H9 (cell line): ENCODE data around the gene ATP1A2. TPM values are rescaled to one million over a fixed set of nuclear protein-coding genes. Genes with fewer than 3 reads are reported as not detected.

Source experiments
- DNase-seq: peaks from one replicate; pipeline ENCODE4 v3.0.0-alpha.2; 2017
- H2AFZ ChIP-seq: one replicate; pipeline ENCODE4 v1.6.1; 2013; ENCODE audit warnings: mild to moderate bottlenecking, low read length, control low read depth, moderate library complexity
- H2AK5ac ChIP-seq: 2 replicates; pipeline ENCODE4 v1.6.1; 2013; ENCODE audit warnings: low read length, control low read depth, mixed read lengths; ENCODE audit not compliant: insufficient read length
- H2BK120ac ChIP-seq: one replicate; pipeline ENCODE4 v1.6.1; 2013; ENCODE audit warnings: low read depth, mild to moderate bottlenecking, low read length, control low read depth, inconsistent platforms; ENCODE audit not compliant: poor library complexity, severe bottlenecking
- H2BK12ac ChIP-seq: 2 replicates; pipeline ENCODE4 v1.6.1; 2013; ENCODE audit warnings: low read length, control low read depth, mixed read lengths, low read depth; ENCODE audit not compliant: insufficient read length
- H2BK15ac ChIP-seq: 2 replicates; pipeline ENCODE4 v1.6.1; 2013; ENCODE audit warnings: low read depth, low read length, control low read depth
- H2BK20ac ChIP-seq: one replicate; pipeline ENCODE4 v1.6.1; 2013; ENCODE audit warnings: low read depth, mild to moderate bottlenecking, low read length, control low read depth, inconsistent platforms; ENCODE audit not compliant: poor library complexity, severe bottlenecking
- H2BK5ac ChIP-seq: 2 replicates; pipeline ENCODE4 v1.6.1; 2013; ENCODE audit warnings: low read length, control low read depth, mixed read lengths; ENCODE audit not compliant: insufficient read length
- H3K14ac ChIP-seq: 2 replicates; pipeline ENCODE4 v1.6.1; 2013; ENCODE audit warnings: low read length, control low read depth; ENCODE audit not compliant: insufficient read depth
- H3K18ac ChIP-seq: 2 replicates; pipeline ENCODE4 v1.6.1; 2013; ENCODE audit warnings: low read depth, mild to moderate bottlenecking, mixed read lengths, low read length, control low read depth; ENCODE audit not compliant: insufficient read length
- H3K23ac ChIP-seq: 2 replicates; pipeline ENCODE4 v1.6.1; 2013; ENCODE audit warnings: low read length, control low read depth, mixed read lengths, low read depth; ENCODE audit not compliant: insufficient read length
- H3K23me2 ChIP-seq: 2 replicates; pipeline ENCODE4 v1.6.1; 2013; ENCODE audit warnings: low read depth, mild to moderate bottlenecking, mixed read lengths, low read length, control low read depth; ENCODE audit not compliant: insufficient read length, poor library complexity, severe bottlenecking
- H3K27ac ChIP-seq: 2 replicates; pipeline ENCODE4 v1.5.1; 2013; ENCODE audit warnings: low read length, control low read depth, mixed read lengths, low read depth; ENCODE audit not compliant: insufficient read length
- H3K27me3 ChIP-seq: 2 replicates; pipeline ENCODE4 v1.6.1; 2013; ENCODE audit warnings: low read length, control low read depth, inconsistent platforms; ENCODE audit not compliant: insufficient read depth
- H3K4ac ChIP-seq: 2 replicates; pipeline ENCODE4 v1.6.1; 2013; ENCODE audit warnings: low read depth, mild to moderate bottlenecking, control low read depth, inconsistent platforms, low read length, moderate library complexity
- H3K4me1 ChIP-seq: 2 replicates; pipeline ENCODE4 v1.6.1; 2013; ENCODE audit warnings: low read length, control low read depth, inconsistent platforms; ENCODE audit not compliant: insufficient read depth
- H3K4me2 ChIP-seq: 2 replicates; pipeline ENCODE4 v1.6.1; 2013; ENCODE audit warnings: low read length, control low read depth, mixed read lengths; ENCODE audit not compliant: insufficient read length, insufficient read depth
- H3K56ac ChIP-seq: 2 replicates; pipeline ENCODE4 v1.6.1; 2013; ENCODE audit warnings: low read depth, mild to moderate bottlenecking, mixed read lengths, low read length, control low read depth; ENCODE audit not compliant: insufficient read length
- H3K79me1 ChIP-seq: 2 replicates; pipeline ENCODE4 v1.6.1; 2013; ENCODE audit warnings: low read depth, mild to moderate bottlenecking, moderate library complexity, low read length, control low read depth, inconsistent platforms; ENCODE audit not compliant: insufficient read depth, poor library complexity, severe bottlenecking
- H3K79me2 ChIP-seq: 2 replicates; pipeline ENCODE4 v1.6.1; 2013; ENCODE audit warnings: low read length, control low read depth, inconsistent platforms; ENCODE audit not compliant: insufficient read depth
- H3K9ac ChIP-seq: 2 replicates; pipeline ENCODE4 v1.6.1; 2013; ENCODE audit warnings: low read length, control low read depth, mixed read lengths; ENCODE audit not compliant: insufficient read length; ENCODE audit errors: extremely low read depth
- H3K9me3 ChIP-seq: one replicate; pipeline ENCODE4 v1.6.1; 2013; ENCODE audit warnings: low read depth, low read length, inconsistent platforms; ENCODE audit not compliant: control insufficient read depth
- H3T11ph ChIP-seq: one replicate; pipeline ENCODE4 v1.6.1; 2013; ENCODE audit warnings: mild to moderate bottlenecking, low read length, control low read depth, inconsistent platforms
- H4K20me1 ChIP-seq: one replicate; pipeline ENCODE4 v1.6.1; 2013; ENCODE audit not compliant: control insufficient read depth, insufficient read length, insufficient read depth
- H4K5ac ChIP-seq: 2 replicates; pipeline ENCODE4 v1.6.1; 2013; ENCODE audit warnings: low read depth, mild to moderate bottlenecking, mixed read lengths, low read length, control low read depth; ENCODE audit not compliant: insufficient read length
- H4K8ac ChIP-seq: replicated peaks from 2 replicates; pipeline ENCODE4 v1.6.1; 2013; ENCODE audit warnings: low read length, control low read depth, mixed read lengths, low read depth; ENCODE audit not compliant: insufficient read length
- H4K91ac ChIP-seq: 2 replicates; pipeline ENCODE4 v1.6.1; 2013; ENCODE audit warnings: low read depth, mild to moderate bottlenecking, moderate library complexity, mixed read lengths, low read length, control low read depth; ENCODE audit not compliant: insufficient read length
- H3K27ac Mint-ChIP-seq, 3 experiments: 2 replicates in 2 of 3; 3 replicates in 1 of 3; pipeline ENCODE4 v1.8.0; 2020 to 2021; ENCODE audit warnings: mixed read lengths in 3 of 3, mild to moderate bottlenecking in 1 of 3, moderate library complexity in 1 of 3
- H3K27me3 Mint-ChIP-seq: 2 replicates; pipeline ENCODE4 v1.8.0; 2021; ENCODE audit warnings: low read depth, mild to moderate bottlenecking, moderate library complexity, mixed read lengths
- H3K36me3 Mint-ChIP-seq, 3 experiments: 2 replicates in 2 of 3; 3 replicates in 1 of 3; pipeline ENCODE4 v1.8.0; 2020 to 2021; ENCODE audit warnings: low read depth in 3 of 3, mixed read lengths in 3 of 3; ENCODE audit not compliant: insufficient read depth in 1 of 3
- H3K4me1 Mint-ChIP-seq, 2 experiments: 2 replicates each; pipeline ENCODE4 v1.8.0; 2020; ENCODE audit warnings: mixed read lengths in 2 of 2
- H3K4me3 Mint-ChIP-seq, 2 experiments: 2 replicates in 1 of 2; 3 replicates in 1 of 2; pipeline ENCODE4 v1.8.0; 2020 to 2021; ENCODE audit warnings: mild to moderate bottlenecking in 2 of 2, mixed read lengths in 2 of 2, moderate library complexity in 1 of 2
- H3K9me3 Mint-ChIP-seq, 2 experiments: 2 replicates in 1 of 2; 3 replicates in 1 of 2; pipeline ENCODE4 v1.8.0; 2020; ENCODE audit warnings: mild to moderate bottlenecking in 2 of 2, mixed read lengths in 2 of 2, moderate library complexity in 1 of 2
- CTCF ChIP-seq: fragments of 200-600 bp; sonication (generic); conservative IDR thresholded peaks from 3 replicates; pipeline ENCODE4 v1.8.0; 2021; ENCODE audit warnings: antibody characterized with exemption, mild to moderate bottlenecking
- WGBS: extraction: QIAGEN DNeasy Blood & Tissue Kit; methylation state at CpG from one replicate; pipeline ENCODE4 v1.1.7; 2013; ENCODE audit warnings: missing lambda C conversion rate, low lambda C conversion rate, mixed read lengths; ENCODE audit not compliant: insufficient read length; ENCODE audit errors: extremely low coverage; 5-methylcytosine and 5-hydroxymethylcytosine counted together
- total RNA-seq: library from RNA; stranded (reverse); gene quantifications from 2 replicates; pipeline ENCODE4 v1.2.1, GENCODE V29; 2021

The ATP1A2 gene
- total RNA-seq, 1 experiment from 2014 or later = 3.0 TPM

- TF ChIP-seq CTCF = no peak
- H3K9ac ChIP-seq = no peak overlapping the region
- no peaks in the 10 kb centered on the region for H3K79me1 ChIP-seq
- no peaks in the 10 kb centered on the region for H3K9me3 Mint-ChIP-seq
- no peak overlapping the region for H4K8ac ChIP-seq
- H3K23me2 ChIP-seq = no peaks in the 10 kb centered on the region
- H2BK12ac ChIP-seq = no peak overlapping the region
- peaks cover 3% of the 10 kb centered on the region; the same call in 1 of the 2 replicates for H3K4me1 ChIP-seq
- H4K91ac ChIP-seq = no peak overlapping the region
- H4K20me1 ChIP-seq = no peaks in the 10 kb centered on the region
- H3K79me2 ChIP-seq = no peaks in the 10 kb centered on the region
- no peak overlapping the region for H3K18ac ChIP-seq
- H3T11ph ChIP-seq = no peak overlapping the region
- H3K27me3 ChIP-seq = no peaks in the 10 kb centered on the region
- H3K14ac ChIP-seq = no peak overlapping the region
- H2BK15ac ChIP-seq = no peak overlapping the region
- H3K27ac Mint-ChIP-seq = no peak overlapping the region
- H3K23ac ChIP-seq = no peak overlapping the region
- H3K4me2 ChIP-seq = no peak overlapping the region
- H3K56ac ChIP-seq = no peak overlapping the region
- H3K4me3 Mint-ChIP-seq = no peak overlapping the region
- no peak overlapping the region for H3K27ac ChIP-seq
- H2BK5ac ChIP-seq = no peak overlapping the region
- H2BK20ac ChIP-seq = no peak overlapping the region
- H4K5ac ChIP-seq = no peak overlapping the region
- H2AFZ ChIP-seq = no peak overlapping the region
- no peak overlapping the region for H2AK5ac ChIP-seq
- peaks cover 25% of the 10 kb centered on the region for H3K27me3 Mint-ChIP-seq
- no peak overlapping the region for H2BK120ac ChIP-seq
- no peak for DNase-seq
- no CpG with 5 or more reads among the region's 7 CpGs for WGBS
- H3K4me1 Mint-ChIP-seq = peaks cover 9 to 11% of the 10 kb centered on the region in 2 experiments; a peak in 3 of 4 replicates
- no peaks in the 10 kb centered on the region for H3K9me3 ChIP-seq
- no peak overlapping the region for H3K4ac ChIP-seq
- no peaks in the 10 kb centered on the region; a peak in 1 of 7 replicates for H3K36me3 Mint-ChIP-seq
Measured at GRCh38 chr1:160188341-160188740, 72.8 kb downstream of the ATP1A2 start.
